ENCODE data around the gene FBXL2.
A peak's percentile ranks its signal among the peaks of the same experiment; 100 is the strongest.
"Not testable (repeated sequence)": the region's sequence is repeated elsewhere in the genome, so short reads cannot be mapped to it uniquely, and the experiment has no call there.

FBXL2 gene

GRCh38 chr3:33313331-33313730 lies 36.1 kb downstream of the FBXL2 start:
- H3K4me3 ChIP-seq (ENCODE audit: low read depth, low read length) = no peak overlapping the region
- no peak for DNase-seq (ENCODE audit: low read depth)

GRCh38 chr3:33314993-33315392 lies 37.8 kb downstream of the FBXL2 start:
- H3K4me3 ChIP-seq (ENCODE audit: low read depth, low read length) = no peak overlapping the region
- no peak for DNase-seq (ENCODE audit: low read depth)

GRCh38 chr3:33315826-33316225 lies 38.6 kb downstream of the FBXL2 start:
- no peak for DNase-seq (ENCODE audit: low read depth)
- no peak overlapping the region for H3K4me3 ChIP-seq (ENCODE audit: low read depth, low read length)

GRCh38 chr3:33317963-33318709 lies 40.9 kb downstream of the FBXL2 start:
- no peak overlapping the region for H3K4me3 ChIP-seq (ENCODE audit: low read depth, low read length)
- DNase-seq (ENCODE audit: low read depth) = no peak

- H3K4me3 ChIP-seq (ENCODE audit: low read depth, low read length) = no peak overlapping the region
- DNase-seq (ENCODE audit: low read depth) = no peak
These were observed 41.6 kb downstream of the FBXL2 start for GRCh38 chr3:33318710-33319380.

- no peak for DNase-seq (ENCODE audit: low read depth)
- H3K4me3 ChIP-seq (ENCODE audit: low read depth, low read length) = no peak overlapping the region
These were observed 45.2 kb downstream of the FBXL2 start for GRCh38 chr3:33322412-33322811.

- no peak overlapping the region for H3K4me3 ChIP-seq (ENCODE audit: low read depth, low read length)
- DNase-seq (ENCODE audit: low read depth) = no peak
These were observed 54.2 kb downstream of the FBXL2 start for GRCh38 chr3:33331414-33331813.

- H3K4me3 ChIP-seq (ENCODE audit: low read depth, low read length) = no peak overlapping the region
- no peak for DNase-seq (ENCODE audit: low read depth)
These were observed 57.1 kb downstream of the FBXL2 start for GRCh38 chr3:33334364-33334763.

GRCh38 chr3:33338936-33339465 lies 61.8 kb downstream of the FBXL2 start:
- H3K4me3 ChIP-seq (ENCODE audit: low read depth, low read length); DNase-seq (ENCODE audit: low read depth): not testable (repeated sequence)

- no peak overlapping the region for H3K4me3 ChIP-seq (ENCODE audit: low read depth, low read length)
- DNase-seq (ENCODE audit: low read depth) = no peak
These were observed 62.5 kb downstream of the FBXL2 start for GRCh38 chr3:33339758-33340157.

GRCh38 chr3:33355611-33356010 lies 78.4 kb downstream of the FBXL2 start:
- H3K4me3 ChIP-seq (ENCODE audit: low read depth, low read length) = no peak overlapping the region
- DNase-seq (ENCODE audit: low read depth) = no peak

GRCh38 chr3:33358172-33358781 lies 81.0 kb downstream of the FBXL2 start:
- DNase-seq (ENCODE audit: low read depth) = no peak

GRCh38 chr3:33360136-33360825 lies 83.0 kb downstream of the FBXL2 start:
- no peak overlapping the region for H3K4me3 ChIP-seq (ENCODE audit: low read depth, low read length)
- DNase-seq (ENCODE audit: low read depth) = peak; percentile 26

More at GRCh38 chr3:33358172-33358781, 81.0 kb downstream of the FBXL2 start:
- H3K4me3 ChIP-seq (ENCODE audit: low read depth, low read length) = no peak overlapping the region

- no peak for DNase-seq (ENCODE audit: low read depth)
- no peak overlapping the region for H3K4me3 ChIP-seq (ENCODE audit: low read depth, low read length)
These were observed 86.0 kb downstream of the FBXL2 start for GRCh38 chr3:33363113-33363800.

- H3K4me3 ChIP-seq (ENCODE audit: low read depth, low read length) = no peak overlapping the region
These were observed 86.8 kb downstream of the FBXL2 start for GRCh38 chr3:33364060-33364459.

GRCh38 chr3:33364531-33365128 lies 87.4 kb downstream of the FBXL2 start:
- no peak for DNase-seq (ENCODE audit: low read depth)
- H3K4me3 ChIP-seq (ENCODE audit: low read depth, low read length) = no peak overlapping the region

More at GRCh38 chr3:33364060-33364459, 86.8 kb downstream of the FBXL2 start:
- no peak for DNase-seq (ENCODE audit: low read depth)

- H3K4me3 ChIP-seq (ENCODE audit: low read depth, low read length) = no peak overlapping the region
- peak; percentile 35 for DNase-seq (ENCODE audit: low read depth)
These were observed 95.2 kb downstream of the FBXL2 start for GRCh38 chr3:33372218-33373081.

GRCh38 chr3:33373082-33373437 lies 95.8 kb downstream of the FBXL2 start:
- no peak overlapping the region for H3K4me3 ChIP-seq (ENCODE audit: low read depth, low read length)
- DNase-seq (ENCODE audit: low read depth) = no peak
